Measurements from ENCODE around the gene CEP57.

CEP57 gene

GRCh38 chr11:95768521-95768920 is 21.8 kb upstream of the CEP57 start:
- H3K27ac ChIP-seq = no peak overlapping the region
- TF ChIP-seq FOXP2 (optimal IDR thresholded peaks at IDR 0.05; ENCODE audit: control extremely low read depth, extremely low read length, insufficient read depth) (no peak), POLR2AphosphoS5 (IDR thresholded peaks at IDR 0.05; ENCODE audit: borderline replicate concordance, low read depth, low read length) (no peak), EZH2 (IDR thresholded peaks at IDR 0.05) (no peak)
- DNase-seq (ENCODE audit: low read depth, low spot score) = no peak
- H3K9ac ChIP-seq (ENCODE audit: insufficient read length) = no peak overlapping the region
- H3K36me3 ChIP-seq (ENCODE audit: insufficient read depth, low read length) = peaks cover 18% of the 10 kb centered on the region
- H3K9me3 ChIP-seq (ENCODE audit: low read depth, low read length) = no peaks in the 10 kb centered on the region
- no peak overlapping the region for H3K4me3 ChIP-seq

- no peak overlapping the region for H3K27ac ChIP-seq
- H3K4me3 ChIP-seq = no peak overlapping the region
- peaks cover 87% of the 10 kb centered on the region for H3K36me3 ChIP-seq (ENCODE audit: insufficient read depth, low read length)
- no peak for TF ChIP-seq POLR2AphosphoS5 (IDR thresholded peaks at IDR 0.05; ENCODE audit: borderline replicate concordance, low read depth, low read length)
- TF ChIP-seq FOXP2 (optimal IDR thresholded peaks at IDR 0.05; ENCODE audit: control extremely low read depth, extremely low read length, insufficient read depth) = no peak
- TF ChIP-seq EZH2 (IDR thresholded peaks at IDR 0.05) = no peak
- DNase-seq (ENCODE audit: low read depth, low spot score) = no peak
- no peak overlapping the region for H3K9ac ChIP-seq (ENCODE audit: insufficient read length)
- H3K9me3 ChIP-seq (ENCODE audit: low read depth, low read length) = no peaks in the 10 kb centered on the region
Observed at GRCh38 chr11:95776859-95777258, 13.4 kb upstream of the CEP57 start.

- no peak for DNase-seq (ENCODE audit: low read depth, low spot score)
- no peak overlapping the region for H3K27ac ChIP-seq
- H3K4me3 ChIP-seq = no peak overlapping the region
- no peak overlapping the region for H3K9ac ChIP-seq (ENCODE audit: insufficient read length)
- TF ChIP-seq EZH2 (IDR thresholded peaks at IDR 0.05) (no peak), FOXP2 (optimal IDR thresholded peaks at IDR 0.05; ENCODE audit: control extremely low read depth, extremely low read length, insufficient read depth) (no peak), POLR2AphosphoS5 (IDR thresholded peaks at IDR 0.05; ENCODE audit: borderline replicate concordance, low read depth, low read length) (no peak)
- H3K9me3 ChIP-seq (ENCODE audit: low read depth, low read length) = no peaks in the 10 kb centered on the region
- H3K36me3 ChIP-seq (ENCODE audit: insufficient read depth, low read length) = peaks cover 92% of the 10 kb centered on the region
Observed at GRCh38 chr11:95778699-95779098, 11.6 kb upstream of the CEP57 start.

DNA sequence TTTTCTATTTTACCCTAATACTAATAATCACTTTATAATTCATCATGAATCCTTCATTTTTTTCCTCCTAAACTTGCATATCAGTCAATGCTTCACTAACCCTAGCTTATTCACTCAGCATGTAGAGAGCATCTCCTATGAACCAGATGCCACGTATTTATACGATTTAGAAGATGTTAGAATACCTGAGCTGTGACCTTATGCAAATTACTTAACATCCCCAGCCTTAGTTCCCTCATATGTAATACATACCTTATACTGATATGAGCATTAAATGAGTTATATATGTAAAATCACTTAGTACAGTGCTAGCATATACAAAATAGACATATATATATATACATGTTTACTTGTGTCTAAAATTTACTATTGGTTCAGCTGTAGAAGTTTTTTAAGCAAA is 9.8 kb upstream of the CEP57 start:
- Histone ChIP-seq H3K9ac (ENCODE audit: insufficient read length) (no peak overlapping the region), H3K4me3 (no peak overlapping the region), H3K9me3 (ENCODE audit: low read depth, low read length) (no peaks in the 10 kb centered on the region), H3K36me3 (ENCODE audit: insufficient read depth, low read length) (peaks cover 93% of the 10 kb centered on the region), H3K27ac (no peak overlapping the region)
- no peak for DNase-seq (ENCODE audit: low read depth, low spot score)
- TF ChIP-seq FOXP2 (optimal IDR thresholded peaks at IDR 0.05; ENCODE audit: control extremely low read depth, extremely low read length, insufficient read depth) (no peak), POLR2AphosphoS5 (IDR thresholded peaks at IDR 0.05; ENCODE audit: borderline replicate concordance, low read depth, low read length) (no peak), EZH2 (IDR thresholded peaks at IDR 0.05) (no peak)

DNA sequence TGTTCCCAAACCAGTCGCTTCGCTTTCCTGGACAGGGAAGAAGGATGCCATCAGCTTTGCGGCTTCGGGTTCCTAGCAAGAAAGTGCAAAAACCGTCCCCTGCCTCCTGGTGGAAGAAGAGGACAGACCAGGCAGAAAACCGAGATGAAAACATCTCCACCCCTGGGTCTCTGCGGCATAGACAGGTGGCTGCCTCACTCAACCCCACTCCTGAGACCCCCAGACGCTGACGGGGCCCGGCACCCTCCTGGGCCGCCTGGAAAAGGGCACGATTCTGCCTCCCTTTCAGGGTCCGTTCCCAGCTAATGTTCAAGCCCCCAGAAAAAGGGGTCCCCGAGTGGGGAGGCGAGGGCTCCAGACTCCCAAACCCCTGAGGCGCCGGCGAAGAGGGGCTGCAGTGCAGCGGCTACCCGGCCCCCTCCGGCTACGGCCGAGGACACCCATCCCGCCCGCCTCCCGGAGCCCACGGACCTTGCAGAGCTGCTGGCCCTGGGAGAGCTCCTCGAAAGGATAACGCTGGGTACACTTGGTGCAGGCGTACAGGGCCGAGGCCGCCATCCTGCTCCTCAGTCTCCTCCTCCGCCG is 1.3 kb upstream of the CEP57 start:
- Histone ChIP-seq H3K4me3 (peak overlapping the region; percentile 96), H3K27ac (peak overlapping the region; percentile 97), H3K9me3 (ENCODE audit: low read depth, low read length) (no peaks in the 10 kb centered on the region), H3K36me3 (ENCODE audit: insufficient read depth, low read length) (peaks cover 39% of the 10 kb centered on the region), H3K9ac (ENCODE audit: insufficient read length) (peak overlapping the region; percentile 91)
- peak; percentile 3 for TF ChIP-seq FOXP2 (optimal IDR thresholded peaks at IDR 0.05; ENCODE audit: control extremely low read depth, extremely low read length, insufficient read depth)
- no peak for TF ChIP-seq EZH2 (IDR thresholded peaks at IDR 0.05)
- no peak for DNase-seq (ENCODE audit: low read depth, low spot score)

DNA sequence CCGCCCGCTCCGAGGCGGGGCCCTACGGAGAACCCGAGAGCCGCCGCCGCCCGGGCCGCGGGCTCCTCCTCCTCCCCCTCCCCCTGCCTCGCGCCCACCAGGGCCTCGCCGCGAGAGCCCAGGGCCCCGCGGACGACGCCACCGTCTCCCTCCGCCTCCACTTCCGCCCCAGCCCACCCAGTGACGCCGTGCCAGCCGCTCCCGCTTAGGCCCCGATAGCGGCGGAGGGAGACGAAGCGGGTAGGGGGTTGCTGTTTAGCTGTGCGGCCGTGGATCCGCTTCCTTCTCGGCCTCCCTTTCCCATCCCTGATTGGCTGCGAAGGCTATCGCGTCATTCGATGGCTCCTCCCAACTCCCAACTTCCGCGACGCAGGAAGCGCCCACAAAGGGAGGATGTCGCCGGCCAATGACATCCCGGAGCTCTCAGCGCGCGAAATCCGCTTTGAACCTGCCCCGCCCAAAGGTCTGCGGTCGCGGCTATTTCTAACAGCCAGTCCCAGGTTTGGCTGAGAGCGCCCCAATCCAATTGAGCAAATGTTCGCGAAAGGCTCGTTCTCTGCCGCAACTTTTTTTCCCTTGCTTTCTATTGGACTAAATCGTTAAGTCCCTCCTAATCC is 684 bp upstream of the CEP57 start, which contains the start of gene FAM76B:
Gene FAM76B (minus strand): TSS at position 277 of the 617 bp plus-strand sequence. CDS start 304 bp downstream, outside the sequence.
- Histone ChIP-seq H3K9ac (ENCODE audit: insufficient read length) (peak within 1 kb of the TSS; percentile 91), H3K4me3 (peak within 1 kb of the TSS; percentile 96), H3K36me3 (ENCODE audit: insufficient read depth, low read length) (peaks cover 33% of the 10 kb centered on the region), H3K27ac (peak within 1 kb of the TSS; percentile 97), H3K9me3 (ENCODE audit: low read depth, low read length) (no peaks in the 10 kb centered on the region)
- peak; percentile 10 for TF ChIP-seq FOXP2 (optimal IDR thresholded peaks at IDR 0.05; ENCODE audit: control extremely low read depth, extremely low read length, insufficient read depth)
- no peak for TF ChIP-seq EZH2 (IDR thresholded peaks at IDR 0.05)
- TF ChIP-seq POLR2AphosphoS5 (IDR thresholded peaks at IDR 0.05; ENCODE audit: borderline replicate concordance, low read depth, low read length) = peak; percentile 77
- DNase-seq (ENCODE audit: low read depth, low spot score) = peak; percentile 95

- peak overlapping the region; percentile 96 for H3K4me3 ChIP-seq
- H3K36me3 ChIP-seq (ENCODE audit: insufficient read depth, low read length) = peaks cover 18% of the 10 kb centered on the region
- H3K9me3 ChIP-seq (ENCODE audit: low read depth, low read length) = no peaks in the 10 kb centered on the region
- no peak for DNase-seq (ENCODE audit: low read depth, low spot score)
- H3K27ac ChIP-seq = peak overlapping the region; percentile 97; the same call in 1 of the 2 replicates
- peak overlapping the region; percentile 91 for H3K9ac ChIP-seq (ENCODE audit: insufficient read length)
- TF ChIP-seq POLR2AphosphoS5 (IDR thresholded peaks at IDR 0.05; ENCODE audit: borderline replicate concordance, low read depth, low read length) = no peak
Observed at GRCh38 chr11:95790933-95791708, 823 bp downstream of the CEP57 start.

- no peak for DNase-seq (ENCODE audit: low read depth, low spot score)
- Histone ChIP-seq H3K9ac (ENCODE audit: insufficient read length) (peak overlapping the region; percentile 91), H3K36me3 (ENCODE audit: insufficient read depth, low read length) (peaks cover 13% of the 10 kb centered on the region), H3K4me3 (peak overlapping the region; percentile 96), H3K9me3 (ENCODE audit: low read depth, low read length) (no peaks in the 10 kb centered on the region), H3K27ac (no peak overlapping the region)
- TF ChIP-seq POLR2AphosphoS5 (IDR thresholded peaks at IDR 0.05; ENCODE audit: borderline replicate concordance, low read depth, low read length) (no peak), FOXP2 (optimal IDR thresholded peaks at IDR 0.05; ENCODE audit: control extremely low read depth, extremely low read length, insufficient read depth) (no peak), EZH2 (IDR thresholded peaks at IDR 0.05) (no peak)
Observed at GRCh38 chr11:95791709-95792033, 1.4 kb downstream of the CEP57 start.

Measured in SK-N-MC (cell line).